Measurements from ENCODE around the gene BIN1.

BIN1 gene

GRCh38 chr2:127025359-127026166 lies 81.4 kb downstream of the BIN1 start:
- in situ Hi-C loops (cut with MboI; ENCODE audit: low sequenced_read_pairs), result no loop called here

DNA sequence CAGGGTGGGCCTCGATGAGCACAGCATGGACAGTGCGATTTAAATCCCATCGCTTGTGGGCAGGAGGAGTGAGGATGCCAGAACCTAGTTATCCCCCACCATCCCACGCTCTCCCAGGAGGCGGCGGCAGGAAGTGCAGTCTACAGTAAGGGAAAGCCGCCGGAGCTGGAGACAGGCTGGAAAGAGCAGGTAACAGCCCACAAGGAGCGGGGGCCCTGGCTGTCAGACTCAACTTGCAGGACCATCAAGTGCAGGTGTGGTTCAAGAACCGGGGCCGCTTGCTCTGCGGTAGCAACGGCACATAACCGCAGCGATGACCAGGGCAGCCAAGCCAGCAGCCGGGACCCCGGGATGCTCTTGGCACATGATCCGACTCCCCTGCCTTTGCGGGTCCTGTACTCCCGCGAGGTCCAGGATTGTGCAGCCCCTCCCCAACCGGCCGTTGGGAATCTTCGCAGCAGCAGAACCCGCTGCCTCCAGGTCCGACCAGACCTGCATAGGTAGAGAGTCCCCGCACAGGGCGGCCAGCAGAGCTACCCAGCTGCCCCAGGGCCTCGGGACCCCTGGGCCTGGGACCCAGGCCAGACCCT lies 82.1 kb downstream of the BIN1 start:
- in situ Hi-C loops (cut with MboI; ENCODE audit: low sequenced_read_pairs), result no loop called here

DNA sequence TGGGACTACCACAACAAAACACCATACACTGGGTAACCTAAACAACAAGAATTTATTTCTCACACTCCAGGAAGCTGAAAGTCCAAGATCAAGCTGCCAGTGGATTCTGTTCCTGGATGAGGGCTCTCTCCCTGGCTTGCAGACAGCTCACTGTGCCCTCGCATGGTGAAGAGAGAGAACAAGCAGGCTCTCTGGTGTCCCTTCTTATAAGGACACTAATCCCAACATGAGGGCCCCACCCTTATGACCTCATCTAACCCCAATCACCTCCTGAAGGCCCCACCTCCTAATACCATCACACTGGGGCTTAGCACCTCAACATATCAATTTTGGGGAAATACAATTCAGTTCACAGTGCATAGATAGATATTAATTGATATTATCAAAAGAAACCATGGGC lies 83.5 kb downstream of the BIN1 start:
- in situ Hi-C loops (cut with MboI; ENCODE audit: low sequenced_read_pairs), result no loop called here

DNA sequence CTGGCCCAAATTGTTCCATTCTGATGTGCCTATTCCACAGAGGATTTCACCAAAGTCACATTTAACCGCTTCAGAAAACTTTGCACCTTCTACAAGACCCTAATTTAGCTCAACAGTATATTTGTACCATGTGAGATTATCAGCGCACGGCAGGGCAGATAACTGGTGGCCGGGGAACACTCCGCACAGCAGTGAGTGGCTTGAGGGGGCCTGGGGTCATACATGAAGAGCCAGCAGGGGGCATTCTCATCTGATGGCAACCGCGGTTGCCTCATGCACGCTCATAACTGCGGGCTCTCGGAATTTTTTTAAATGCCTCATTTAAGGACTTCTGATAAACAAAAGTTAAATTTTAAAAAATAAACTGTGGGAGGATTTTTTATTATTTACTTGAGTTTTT lies 84.1 kb downstream of the BIN1 start:
- in situ Hi-C loops (cut with MboI; ENCODE audit: low sequenced_read_pairs), result no loop called here

GRCh38 chr2:127020536-127020935 lies 86.4 kb downstream of the BIN1 start:
- in situ Hi-C loops (cut with MboI; ENCODE audit: low sequenced_read_pairs), result no loop called here

DNA sequence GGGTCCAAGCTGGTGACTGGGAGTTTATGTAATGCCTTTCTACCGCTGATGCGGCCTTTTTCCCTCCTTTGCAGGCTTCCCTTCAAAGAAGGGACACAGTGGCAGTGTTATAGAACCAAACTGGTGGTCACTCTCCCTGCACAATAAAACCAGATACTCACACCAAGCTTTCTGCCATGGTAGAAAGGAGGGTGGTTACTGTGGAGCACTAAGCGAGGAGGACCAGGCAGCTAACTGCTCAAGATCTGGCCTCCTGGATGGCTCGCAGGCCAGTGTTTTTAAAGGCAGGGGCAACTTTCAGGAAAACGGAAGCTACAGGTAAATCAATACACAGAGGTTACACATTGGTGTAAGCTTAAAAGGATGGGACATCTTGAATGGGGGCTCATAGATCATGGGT lies 89.4 kb downstream of the BIN1 start:
- in situ Hi-C loops (cut with MboI; ENCODE audit: low sequenced_read_pairs), result no loop called here

GRCh38 chr2:127016329-127016728 lies 90.6 kb downstream of the BIN1 start:
- in situ Hi-C loops (cut with MboI; ENCODE audit: low sequenced_read_pairs), result no loop called here

GRCh38 chr2:127015106-127015910 lies 91.6 kb downstream of the BIN1 start:
- in situ Hi-C loops (cut with MboI; ENCODE audit: low sequenced_read_pairs), result no loop called here

DNA sequence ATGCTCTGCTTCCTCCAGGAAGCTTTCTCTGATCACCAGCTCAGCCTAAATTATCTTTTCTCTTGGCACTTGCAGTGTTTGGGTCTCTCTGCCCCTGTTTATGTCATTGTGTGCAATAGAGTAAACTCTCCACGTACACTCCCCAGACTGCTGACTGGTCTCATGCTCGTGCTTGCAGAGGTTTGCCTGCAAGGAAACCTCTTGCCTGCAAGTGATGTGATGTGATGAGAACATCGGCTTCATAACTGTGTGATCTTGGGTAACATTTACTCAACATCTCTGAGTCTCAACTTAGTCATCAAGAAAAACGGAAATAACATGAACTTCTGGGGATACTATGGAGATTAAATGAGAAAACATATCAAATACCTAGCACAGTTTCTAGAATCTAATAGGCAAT lies 92.3 kb downstream of the BIN1 start:
- in situ Hi-C loops (cut with MboI; ENCODE audit: low sequenced_read_pairs), result no loop called here

GRCh38 chr2:127014224-127014623 lies 92.7 kb downstream of the BIN1 start:
- in situ Hi-C loops (cut with MboI; ENCODE audit: low sequenced_read_pairs), result no loop called here

DNA sequence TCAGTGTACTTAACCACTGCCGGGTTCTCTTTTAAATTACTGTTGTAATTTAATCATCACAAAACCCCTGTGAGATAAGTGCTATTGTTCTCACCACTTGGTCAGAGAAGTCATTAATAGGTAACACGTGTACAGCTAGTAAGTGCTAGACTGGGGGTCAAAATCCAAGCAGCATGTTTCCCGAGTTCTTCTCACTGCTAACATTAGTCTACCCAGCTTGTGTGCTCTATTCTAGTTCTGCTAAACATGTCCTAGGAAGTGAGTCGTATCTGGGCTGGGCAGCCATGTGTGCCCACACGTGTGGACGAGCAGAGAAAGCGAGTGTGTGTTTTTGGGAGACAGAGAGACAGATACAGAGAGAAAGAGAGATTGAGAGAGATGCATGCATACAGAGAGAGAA lies 94.1 kb downstream of the BIN1 start:
- in situ Hi-C loops (cut with MboI; ENCODE audit: low sequenced_read_pairs), result no loop called here

- in situ Hi-C loops (cut with MboI; ENCODE audit: low sequenced_read_pairs), result no loop called here
Observed at GRCh38 chr2:127012215-127012614, 94.7 kb downstream of the BIN1 start.

- in situ Hi-C loops (cut with MboI; ENCODE audit: low sequenced_read_pairs), result no loop called here
Observed at GRCh38 chr2:127011796-127012195, 95.2 kb downstream of the BIN1 start.

GRCh38 chr2:127011231-127011661 lies 95.7 kb downstream of the BIN1 start:
- in situ Hi-C loops (cut with MboI; ENCODE audit: low sequenced_read_pairs), result no loop called here

DNA sequence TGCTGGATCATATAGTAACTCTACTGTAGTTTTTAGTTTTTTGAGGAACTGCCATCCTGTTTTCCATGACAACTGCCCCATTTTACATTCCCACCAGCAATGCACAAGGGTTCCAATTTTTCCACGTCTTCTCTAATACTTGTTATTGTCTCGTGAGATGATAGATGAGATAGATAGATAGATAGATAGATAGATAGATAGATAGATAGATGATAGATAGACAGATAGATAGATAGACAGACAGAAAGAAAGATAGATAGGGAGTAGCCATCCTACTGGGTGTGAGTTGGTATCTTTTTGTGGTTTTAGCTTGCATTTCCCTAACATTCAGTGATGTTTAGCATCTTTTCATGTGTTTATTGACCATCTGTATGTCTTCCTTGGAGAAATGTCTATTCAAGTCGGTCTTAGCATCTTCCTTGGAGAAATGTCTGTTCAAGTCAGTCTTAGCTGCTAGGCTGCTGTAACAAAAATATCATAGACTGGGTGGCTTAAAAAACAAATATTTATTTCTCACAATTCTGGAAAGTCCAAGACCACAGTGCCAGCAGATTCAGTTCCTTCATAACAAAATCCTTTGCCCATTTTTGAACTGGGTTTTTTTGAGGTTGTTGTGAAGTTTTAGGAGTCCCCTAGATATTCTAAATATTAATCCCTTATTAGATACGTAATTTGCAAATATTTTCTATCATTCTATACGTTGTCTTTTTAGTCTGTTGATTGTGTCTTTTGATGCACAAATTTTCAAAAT lies 98.5 kb downstream of the BIN1 start:
- in situ Hi-C loops (cut with MboI; ENCODE audit: low sequenced_read_pairs), result no loop called here

- in situ Hi-C loops (cut with MboI; ENCODE audit: low sequenced_read_pairs), result no loop called here
Observed at GRCh38 chr2:127007652-127008051, 99.3 kb downstream of the BIN1 start.

DNA sequence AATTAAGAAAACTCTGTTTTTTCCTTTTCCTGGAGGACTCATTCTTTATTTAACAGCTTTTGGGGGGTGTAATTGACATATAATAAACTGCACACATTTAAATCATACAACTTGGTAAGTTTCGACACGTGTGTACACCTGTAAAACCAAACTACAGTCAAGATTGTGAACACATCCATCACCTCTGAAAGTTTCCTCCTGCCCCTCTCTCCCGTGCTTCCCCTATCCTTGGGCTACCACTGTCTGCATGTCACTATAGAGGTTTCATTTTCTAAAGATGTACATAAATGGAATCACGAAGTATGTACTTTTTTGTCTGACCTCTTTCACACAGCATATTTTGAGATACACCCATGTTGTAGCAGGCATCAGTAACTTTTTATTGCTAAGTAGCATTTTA lies 100.0 kb downstream of the BIN1 start:
- in situ Hi-C loops (cut with MboI; ENCODE audit: low sequenced_read_pairs), result no loop called here

DNA sequence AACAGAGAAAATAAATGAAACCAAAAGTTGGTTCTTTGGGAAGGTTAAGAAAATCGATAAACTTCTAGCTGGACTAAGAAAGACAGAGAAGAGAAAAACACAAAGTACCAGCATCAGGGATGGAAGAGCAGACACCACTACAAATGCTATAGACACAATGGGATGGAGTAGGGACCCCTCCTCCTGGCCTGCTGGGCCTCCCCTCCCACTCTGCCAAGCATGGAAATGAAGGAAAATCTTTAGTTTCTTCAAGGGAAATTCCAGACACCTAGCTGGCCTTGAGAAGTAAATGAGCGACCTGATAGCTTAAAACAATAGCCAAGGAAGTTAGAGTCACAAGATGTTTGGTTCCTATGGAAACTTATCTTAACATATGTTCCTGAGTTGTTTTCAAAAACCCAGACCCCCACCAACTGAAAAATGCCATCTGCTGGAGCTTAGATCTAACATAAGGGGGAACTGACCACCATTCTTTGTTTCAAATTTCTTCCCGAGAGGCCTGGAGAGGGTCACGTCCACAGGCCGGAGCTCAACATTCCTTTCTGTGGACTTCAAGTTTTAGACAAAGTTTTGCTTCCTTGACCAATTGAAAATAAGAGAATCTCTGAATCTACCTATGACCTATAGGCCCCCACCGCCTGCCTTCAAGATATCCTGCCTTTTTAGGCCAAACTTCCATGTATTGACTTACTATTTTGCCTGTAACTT lies 101.9 kb downstream of the BIN1 start:
- in situ Hi-C loops (cut with MboI; ENCODE audit: low sequenced_read_pairs), result no loop called here

GRCh38 chr2:127003070-127003800 lies 103.7 kb downstream of the BIN1 start:
- in situ Hi-C loops (cut with MboI; ENCODE audit: low sequenced_read_pairs), result no loop called here

GRCh38 chr2:127001751-127002150 lies 105.2 kb downstream of the BIN1 start:
- in situ Hi-C loops (cut with MboI; ENCODE audit: low sequenced_read_pairs), result no loop called here

All from HL-60/S4 (cell line).